C4-2B (cell line): Measurements from ENCODE around the gene SORCS2.

ENCODE experiments used
- ZFX ChIP-seq: fragments of 450-650 bp; IDR thresholded peaks from 2 replicates; pipeline ENCODE4 v1.6.1; 2017
- TF ChIP-seq, protein P1 (sequence below): fragments of 450-650 bp; conservative IDR thresholded peaks from 2 replicates; pipeline ENCODE4 v1.5.1; 2017; ENCODE audit warnings: mild to moderate bottlenecking

DNA sequence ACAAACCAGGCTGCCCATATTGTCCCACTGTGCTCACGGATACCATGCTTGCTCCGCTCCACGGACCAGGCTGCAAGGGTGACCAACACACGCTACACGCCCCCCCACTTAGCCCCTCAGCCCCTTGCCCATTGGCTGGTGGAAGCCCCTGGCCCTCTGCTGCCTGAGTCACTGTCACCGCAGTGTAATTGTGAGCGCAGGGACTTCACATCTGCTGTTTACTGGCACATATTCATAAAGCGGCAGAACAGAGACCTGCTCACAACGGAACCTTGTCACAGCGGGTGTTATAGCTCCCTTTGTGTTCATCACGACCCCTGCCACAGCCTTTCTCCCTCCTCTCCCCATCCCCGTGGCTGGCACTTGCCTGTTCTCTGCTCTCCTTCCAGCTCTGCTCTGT lies 158.7 kb downstream of the SORCS2 start:
- TF ChIP-seq, protein P1, sequence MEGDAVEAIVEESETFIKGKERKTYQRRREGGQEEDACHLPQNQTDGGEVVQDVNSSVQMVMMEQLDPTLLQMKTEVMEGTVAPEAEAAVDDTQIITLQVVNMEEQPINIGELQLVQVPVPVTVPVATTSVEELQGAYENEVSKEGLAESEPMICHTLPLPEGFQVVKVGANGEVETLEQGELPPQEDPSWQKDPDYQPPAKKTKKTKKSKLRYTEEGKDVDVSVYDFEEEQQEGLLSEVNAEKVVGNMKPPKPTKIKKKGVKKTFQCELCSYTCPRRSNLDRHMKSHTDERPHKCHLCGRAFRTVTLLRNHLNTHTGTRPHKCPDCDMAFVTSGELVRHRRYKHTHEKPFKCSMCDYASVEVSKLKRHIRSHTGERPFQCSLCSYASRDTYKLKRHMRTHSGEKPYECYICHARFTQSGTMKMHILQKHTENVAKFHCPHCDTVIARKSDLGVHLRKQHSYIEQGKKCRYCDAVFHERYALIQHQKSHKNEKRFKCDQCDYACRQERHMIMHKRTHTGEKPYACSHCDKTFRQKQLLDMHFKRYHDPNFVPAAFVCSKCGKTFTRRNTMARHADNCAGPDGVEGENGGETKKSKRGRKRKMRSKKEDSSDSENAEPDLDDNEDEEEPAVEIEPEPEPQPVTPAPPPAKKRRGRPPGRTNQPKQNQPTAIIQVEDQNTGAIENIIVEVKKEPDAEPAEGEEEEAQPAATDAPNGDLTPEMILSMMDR = no peak
- no peak for TF ChIP-seq ZFX
